OCI-LY1 (cell line): ENCODE results near the gene TNFSF4.

Source experiments
- H2AFZ ChIP-seq: fragments of 200-600 bp; sonication (generic), shearing (Covaris generic); 2 replicates; pipeline ENCODE4 v1.6.0; 2014; ENCODE audit warnings: antibody characterized with exemption, mild to moderate bottlenecking, low read length
- H3F3A ChIP-seq: fragments of 200-600 bp; sonication (generic), shearing (Covaris generic); 2 replicates; pipeline ENCODE4 v1.6.0; 2014; ENCODE audit warnings: mild to moderate bottlenecking, antibody characterized with exemption, low read length, moderate library complexity; ENCODE audit not compliant: insufficient read depth
- H3K27ac ChIP-seq: fragments of 200-600 bp; sonication (generic); 2 replicates; pipeline ENCODE4 v1.5.1; 2014; ENCODE audit warnings: low read length, mixed run types, mild to moderate bottlenecking, low read depth; ENCODE audit not compliant: poor library complexity, severe bottlenecking
- H3K27me3 ChIP-seq: fragments of 200-600 bp; sonication (generic); 2 replicates; pipeline ENCODE4 v1.6.0; 2014; ENCODE audit warnings: antibody characterized with exemption, mild to moderate bottlenecking, low read length, moderate library complexity; ENCODE audit not compliant: insufficient read depth
- H3K36me3 ChIP-seq: fragments of 200-600 bp; sonication (generic); 2 replicates; pipeline ENCODE4 v1.6.1; 2014; ENCODE audit warnings: mild to moderate bottlenecking, antibody characterized with exemption, low read length, moderate library complexity, mixed read lengths; ENCODE audit not compliant: insufficient read depth
- H3K4me1 ChIP-seq: fragments of 200-600 bp; sonication (generic); 2 replicates; pipeline ENCODE4 v1.5.1; 2014; ENCODE audit warnings: mild to moderate bottlenecking, low read length, moderate library complexity; ENCODE audit not compliant: insufficient read depth, severe bottlenecking
- H3K4me2 ChIP-seq: fragments of 200-600 bp; sonication (generic), shearing (Covaris generic); 2 replicates; pipeline ENCODE4 v1.6.1; 2014; ENCODE audit warnings: low read length
- H3K4me3 ChIP-seq: fragments of 200-600 bp; sonication (generic); 2 replicates; pipeline ENCODE4 v1.5.1; 2014; ENCODE audit warnings: low read length, low read depth, mild to moderate bottlenecking, mixed read lengths; ENCODE audit not compliant: poor library complexity, severe bottlenecking
- H3K79me2 ChIP-seq: fragments of 200-600 bp; shearing (Covaris generic); 2 replicates; pipeline ENCODE4 v1.6.1; 2016; ENCODE audit warnings: mixed run types, low read length, mixed read lengths; ENCODE audit not compliant: insufficient read depth
- H3K9ac ChIP-seq: fragments of 200-600 bp; sonication (generic), shearing (Covaris generic); 2 replicates; pipeline ENCODE4 v1.6.1; 2014; ENCODE audit warnings: mild to moderate bottlenecking, low read length, mixed read lengths
- H3K9me2 ChIP-seq: fragments of 200-600 bp; sonication (generic), shearing (Covaris generic); 2 replicates; pipeline ENCODE4 v1.6.1; 2014; ENCODE audit warnings: low read depth, mild to moderate bottlenecking, low read length, mixed read lengths
- H3K9me3 ChIP-seq: fragments of 200-600 bp; shearing (Covaris generic); 2 replicates; pipeline ENCODE4 v1.6.1; 2014; ENCODE audit warnings: low read length, mixed read lengths
- H4K20me1 ChIP-seq: fragments of 200-600 bp; sonication (generic), shearing (Covaris generic); 2 replicates; pipeline ENCODE4 v1.6.0; 2016; ENCODE audit warnings: mild to moderate bottlenecking, low read length; ENCODE audit not compliant: insufficient read depth
- EZH2 ChIP-seq: fragments of 200-600 bp; sonication (generic), shearing (Covaris generic); IDR thresholded peaks from 2 replicates; pipeline ENCODE4 v1.8.0; 2017; ENCODE audit warnings: borderline replicate concordance, mixed run types, mild to moderate bottlenecking, antibody characterized with exemption, low read length, moderate library complexity, mixed read lengths
- TF ChIP-seq, protein P1 (sequence below): fragments of 200-600 bp; sonication (generic), shearing (Covaris generic); IDR thresholded peaks from 2 replicates; pipeline ENCODE4 v1.5.1; 2017; ENCODE audit warnings: mild to moderate bottlenecking, antibody characterized with exemption, low read length, moderate library complexity, mixed read lengths

The TNFSF4 gene

DNA sequence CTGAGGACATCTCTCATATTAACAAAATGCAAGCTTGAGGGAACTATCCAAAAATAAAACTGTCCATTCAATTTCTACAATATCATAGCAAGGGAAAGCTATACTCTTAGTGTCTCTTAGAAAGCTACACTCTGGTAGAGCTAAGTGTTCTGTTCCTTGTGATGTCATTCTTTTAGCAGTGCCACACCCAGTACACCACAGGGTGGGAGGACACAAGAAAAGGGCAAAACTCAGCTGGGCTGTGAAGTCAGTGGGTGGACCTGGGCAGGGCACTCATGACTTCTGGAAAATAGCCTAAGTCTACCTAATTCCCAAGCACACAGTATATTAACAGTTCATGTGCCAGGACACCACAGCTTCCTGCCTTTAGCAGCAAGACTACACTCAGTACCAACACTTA is 42.2 kb upstream of the TNFSF4 start:
- Histone ChIP-seq H3K9me2 (no peaks in the 10 kb centered on the region), H3K27me3 (no peaks in the 10 kb centered on the region), H3K4me1 (no peaks in the 10 kb centered on the region), H3K27ac (no peak overlapping the region), H3K36me3 (no peaks in the 10 kb centered on the region), H3F3A (no peaks in the 10 kb centered on the region), H3K4me3 (no peak overlapping the region), H2AFZ (no peak overlapping the region), H3K9me3 (no peaks in the 10 kb centered on the region), H3K79me2 (no peaks in the 10 kb centered on the region), H4K20me1 (no peaks in the 10 kb centered on the region), H3K9ac (no peak overlapping the region), H3K4me2 (no peak overlapping the region)
- TF ChIP-seq, protein P1, sequence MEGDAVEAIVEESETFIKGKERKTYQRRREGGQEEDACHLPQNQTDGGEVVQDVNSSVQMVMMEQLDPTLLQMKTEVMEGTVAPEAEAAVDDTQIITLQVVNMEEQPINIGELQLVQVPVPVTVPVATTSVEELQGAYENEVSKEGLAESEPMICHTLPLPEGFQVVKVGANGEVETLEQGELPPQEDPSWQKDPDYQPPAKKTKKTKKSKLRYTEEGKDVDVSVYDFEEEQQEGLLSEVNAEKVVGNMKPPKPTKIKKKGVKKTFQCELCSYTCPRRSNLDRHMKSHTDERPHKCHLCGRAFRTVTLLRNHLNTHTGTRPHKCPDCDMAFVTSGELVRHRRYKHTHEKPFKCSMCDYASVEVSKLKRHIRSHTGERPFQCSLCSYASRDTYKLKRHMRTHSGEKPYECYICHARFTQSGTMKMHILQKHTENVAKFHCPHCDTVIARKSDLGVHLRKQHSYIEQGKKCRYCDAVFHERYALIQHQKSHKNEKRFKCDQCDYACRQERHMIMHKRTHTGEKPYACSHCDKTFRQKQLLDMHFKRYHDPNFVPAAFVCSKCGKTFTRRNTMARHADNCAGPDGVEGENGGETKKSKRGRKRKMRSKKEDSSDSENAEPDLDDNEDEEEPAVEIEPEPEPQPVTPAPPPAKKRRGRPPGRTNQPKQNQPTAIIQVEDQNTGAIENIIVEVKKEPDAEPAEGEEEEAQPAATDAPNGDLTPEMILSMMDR, result no peak
- no peak for TF ChIP-seq EZH2

DNA sequence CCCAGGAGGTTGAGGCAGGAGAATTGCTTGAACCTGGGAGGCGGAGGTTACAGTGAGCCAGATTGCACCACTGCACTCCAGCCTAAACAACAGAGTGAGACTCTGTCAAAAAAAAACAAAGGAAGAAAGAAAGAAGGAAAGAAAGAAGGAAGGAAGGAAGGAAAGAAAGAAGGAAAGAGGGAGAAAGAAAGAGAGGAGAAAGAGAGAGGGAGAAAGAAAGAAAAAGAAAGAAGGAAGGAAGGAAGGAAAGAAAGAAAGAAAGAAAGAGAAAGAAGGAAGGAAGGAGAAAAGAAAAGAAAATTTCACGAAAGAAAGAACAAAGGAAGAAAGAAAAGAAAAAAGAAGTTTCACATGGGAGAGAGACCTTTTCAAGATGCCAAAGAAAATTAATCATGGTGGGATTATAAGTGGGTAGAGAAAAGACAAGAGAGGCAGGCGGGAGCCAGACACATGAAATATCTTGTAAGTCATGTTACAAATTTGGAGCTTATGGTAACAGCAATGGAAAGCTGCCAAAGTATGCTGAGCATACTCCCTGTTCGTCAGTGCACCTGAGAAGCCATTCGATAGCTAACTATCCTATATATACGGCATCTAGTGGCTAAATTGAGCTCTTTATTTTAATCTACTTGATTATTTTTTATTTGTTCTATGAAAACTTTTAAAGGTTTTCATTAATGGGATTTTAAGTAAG is 41.3 kb upstream of the TNFSF4 start:
- no peak overlapping the region for H3K4me2 ChIP-seq
- no peaks in the 10 kb centered on the region for H3F3A ChIP-seq
- H3K9ac ChIP-seq, result no peak overlapping the region
- TF ChIP-seq, protein P1, result no peak
- TF ChIP-seq EZH2, result no peak
- H3K36me3 ChIP-seq, result no peaks in the 10 kb centered on the region
- no peaks in the 10 kb centered on the region for H3K79me2 ChIP-seq
- H3K4me1 ChIP-seq, result no peaks in the 10 kb centered on the region
- no peak overlapping the region for H3K4me3 ChIP-seq
- no peaks in the 10 kb centered on the region for H3K27me3 ChIP-seq
- no peaks in the 10 kb centered on the region for H4K20me1 ChIP-seq
- H3K9me3 ChIP-seq, result no peaks in the 10 kb centered on the region
- no peak overlapping the region for H3K27ac ChIP-seq
- no peaks in the 10 kb centered on the region for H3K9me2 ChIP-seq
- no peak overlapping the region for H2AFZ ChIP-seq

DNA sequence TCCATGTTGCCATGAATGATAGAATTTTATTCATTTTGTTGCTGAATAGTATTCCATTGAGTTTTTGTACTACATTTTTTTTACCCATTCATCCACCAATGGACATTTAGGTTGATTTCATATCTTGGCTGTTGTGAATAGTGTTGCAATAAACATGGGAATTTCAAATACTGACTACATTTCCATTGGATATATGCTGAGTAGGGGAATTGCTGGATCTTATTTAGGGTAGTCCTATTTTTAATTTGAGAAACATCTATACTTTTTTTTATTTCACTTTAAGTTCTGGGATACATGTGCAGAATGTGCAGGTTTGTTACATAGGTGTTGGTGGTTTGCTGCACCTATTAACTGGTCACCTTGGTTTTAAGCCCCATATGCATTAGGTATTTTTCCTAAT is 38.8 kb upstream of the TNFSF4 start:
- H3K9me2 ChIP-seq, result no peaks in the 10 kb centered on the region
- no peaks in the 10 kb centered on the region for H3K36me3 ChIP-seq
- no peak overlapping the region for H3K9ac ChIP-seq
- H3F3A ChIP-seq, result no peaks in the 10 kb centered on the region
- H3K79me2 ChIP-seq, result no peaks in the 10 kb centered on the region
- no peaks in the 10 kb centered on the region for H4K20me1 ChIP-seq
- H2AFZ ChIP-seq, result no peak overlapping the region
- TF ChIP-seq, protein P1, result no peak
- no peak for TF ChIP-seq EZH2
- H3K4me2 ChIP-seq, result no peak overlapping the region
- no peak overlapping the region for H3K27ac ChIP-seq
- H3K4me3 ChIP-seq, result no peak overlapping the region
- H3K4me1 ChIP-seq, result no peaks in the 10 kb centered on the region
- no peaks in the 10 kb centered on the region for H3K9me3 ChIP-seq
- H3K27me3 ChIP-seq, result no peaks in the 10 kb centered on the region
